Activated T-cell treated with anti-CD3 and anti-CD28 coated beads, Interleukin-2, amount 50 U/mL, for 72 hours (primary cell): ENCODE results near the gene MED22. TPM values are rescaled to one million over a fixed set of nuclear protein-coding genes. Genes with fewer than 3 reads are reported as not detected.

Experiments used
- ATAC-seq, 2 donors: fragments of 150-1000 bp; cut with Tn5 transposase; replicated peaks in 1 of 2; 2 replicates each; pipeline ENCODE4 v1.10.0; 2021; ENCODE audit warnings: moderate library complexity in 2 of 2, mild to moderate bottlenecking in 1 of 2
- DNase-seq, 2 donors: peaks; one replicate each; pipeline ENCODE4 v3.0.0; 2021 to 2022; ENCODE audit warnings: mixed read lengths in 1 of 2
- H3K27ac Mint-ChIP-seq: one replicate; pipeline ENCODE4 v1.8.0; 2022; ENCODE audit warnings: mild to moderate bottlenecking, moderate library complexity, mixed read lengths
- H3K27me3 Mint-ChIP-seq: one replicate; pipeline ENCODE4 v1.8.0; 2022; ENCODE audit warnings: low read depth, mixed read lengths
- H3K36me3 Mint-ChIP-seq, 2 donors: one replicate each; pipeline ENCODE4 v1.8.0; 2022; ENCODE audit warnings: mixed read lengths in 2 of 2, mild to moderate bottlenecking in 1 of 2; ENCODE audit not compliant: insufficient read depth in 2 of 2
- H3K4me1 Mint-ChIP-seq: one replicate; pipeline ENCODE4 v1.8.0; 2022; ENCODE audit warnings: low read depth, mixed read lengths
- H3K4me3 Mint-ChIP-seq, 2 donors: one replicate each; pipeline ENCODE4 v1.8.0; 2022; ENCODE audit warnings: mild to moderate bottlenecking in 2 of 2, mixed read lengths in 2 of 2, moderate library complexity in 2 of 2
- H3K9me3 Mint-ChIP-seq, 2 donors: one replicate each; pipeline ENCODE4 v1.8.0; 2022; ENCODE audit warnings: mixed read lengths in 2 of 2
- total RNA-seq, 2 donors: library from RNA; stranded (reverse); gene quantifications; one replicate each; pipeline ENCODE4 v1.2.3, GENCODE V29; 2022

Gene MED22
- total RNA-seq, 2 donors from 2014 or later: 27.4 to 31.5 TPM

GRCh38 chr9:133359399-133360175 is 11.7 kb upstream of the MED22 start:
- Mint-ChIP-seq H3K4me1 (peaks cover 72% of the 10 kb centered on the region), H3K27ac (peak overlapping the region; percentile 71), H3K36me3 (peaks cover 4 to 18% of the 10 kb centered on the region in 2 donors), H3K27me3 (no peaks in the 10 kb centered on the region), H3K9me3 (no peaks in the 10 kb centered on the region), H3K4me3 (peak overlapping the region in 1 of 2 donors; percentile 24)
- peak; percentile 42 to 56 for DNase-seq
- ATAC-seq: peak in 1 of 2 donors; percentile 4

- Mint-ChIP-seq H3K4me1 (peaks cover 78% of the 10 kb centered on the region), H3K36me3 (peaks cover 3 to 5% of the 10 kb centered on the region in 2 donors)
Measured at GRCh38 chr9:133357656-133358055, 9.7 kb upstream of the MED22 start.

DNA sequence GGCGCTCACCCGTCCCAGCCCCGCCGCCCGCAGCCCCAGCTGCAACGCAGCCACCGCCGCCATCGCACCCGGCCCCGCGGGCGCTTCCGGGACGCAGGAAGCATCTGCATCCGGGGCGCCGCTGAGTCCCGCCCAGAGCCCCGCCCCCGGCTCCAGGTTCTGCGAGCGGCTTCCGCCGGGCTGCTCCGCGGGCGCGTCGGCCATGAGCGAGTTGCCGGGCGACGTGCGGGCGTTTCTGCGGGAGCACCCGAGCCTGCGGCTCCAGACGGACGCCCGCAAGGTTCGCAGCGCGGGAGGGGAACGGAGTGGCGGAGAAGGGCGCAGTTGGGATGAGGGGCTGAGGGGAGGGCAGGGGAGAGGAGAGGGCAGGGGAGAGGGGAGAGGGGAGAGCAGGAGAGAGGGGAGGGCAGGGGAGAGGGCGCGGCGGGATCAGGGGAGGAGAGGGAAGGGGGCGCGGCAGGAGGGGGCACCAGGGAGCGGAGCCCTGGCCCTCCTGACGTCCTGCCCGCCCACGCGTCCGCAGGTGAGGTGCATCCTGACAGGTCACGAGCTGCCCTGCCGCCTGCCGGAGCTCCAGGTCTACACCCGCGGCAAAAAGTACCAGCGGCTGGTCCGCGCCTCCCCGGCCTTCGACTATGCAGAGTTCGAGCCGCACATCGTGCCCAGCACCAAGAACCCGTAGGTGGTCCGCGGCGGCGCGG is 8.6 kb upstream of the MED22 start, which contains the start of the genes SURF1 and SURF2:
Gene SURF1 (minus strand): TSS at position 97 of the 701 bp plus-strand sequence. CDS start 34 bp downstream, at position 63.
Gene SURF2 (plus strand): TSS at position 160 of the 701 bp plus-strand sequence. CDS start 43 bp downstream, at position 203.
- DNase-seq: peak; percentile 93 to 94
- Mint-ChIP-seq H3K4me3 (peak within 1 kb of the TSS; percentile 91), H3K36me3 (peaks cover 5 to 6% of the 10 kb centered on the region in 2 donors), H3K27me3 (no peaks in the 10 kb centered on the region), H3K27ac (peak within 1 kb of the TSS; percentile 87), H3K4me1 (peaks cover 82% of the 10 kb centered on the region), H3K9me3 (no peaks in the 10 kb centered on the region)
- ATAC-seq: peak; percentile 74 to 79

More at GRCh38 chr9:133357656-133358055, 9.7 kb upstream of the MED22 start:
- no peaks in the 10 kb centered on the region for H3K27me3 Mint-ChIP-seq
- H3K4me3 Mint-ChIP-seq: peak overlapping the region; percentile 82 to 89
- no peak for DNase-seq
- peak overlapping the region; percentile 87 for H3K27ac Mint-ChIP-seq
- ATAC-seq: no peak
- H3K9me3 Mint-ChIP-seq: no peaks in the 10 kb centered on the region

DNA sequence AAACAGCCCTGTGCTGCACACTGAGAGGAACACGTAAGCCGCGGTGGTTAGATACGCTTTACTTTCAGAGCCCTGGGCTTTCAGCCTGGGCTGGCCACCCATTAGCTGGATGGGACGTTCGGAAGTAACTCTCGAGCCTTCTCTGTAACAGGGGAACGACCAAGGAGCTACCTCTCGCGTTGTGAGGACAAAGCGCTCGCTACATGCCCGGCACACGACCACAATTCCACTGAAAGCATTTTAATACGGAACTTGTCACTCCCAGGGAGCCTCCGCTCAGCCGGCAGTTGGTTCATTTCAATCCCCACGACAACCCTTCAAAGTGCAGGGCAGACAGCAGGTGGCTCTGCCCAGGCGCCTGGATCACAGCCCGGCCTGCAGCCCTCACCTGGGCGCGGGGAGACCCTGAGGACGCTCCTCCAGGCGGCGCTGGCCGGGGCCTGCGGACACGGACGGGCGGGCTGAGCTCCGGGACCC is 8.0 kb upstream of the MED22 start:
- Mint-ChIP-seq H3K27ac (peak overlapping the region; percentile 83), H3K9me3 (no peaks in the 10 kb centered on the region), H3K4me3 (peak overlapping the region; percentile 91), H3K27me3 (no peaks in the 10 kb centered on the region), H3K4me1 (peaks cover 82% of the 10 kb centered on the region), H3K36me3 (peaks cover 5 to 6% of the 10 kb centered on the region in 2 donors)
- DNase-seq (peak in 1 of 2 donors; percentile 21), ATAC-seq (peak; percentile 23 to 38)

GRCh38 chr9:133354766-133355165 is 6.8 kb upstream of the MED22 start:
- Mint-ChIP-seq H3K27me3 (no peaks in the 10 kb centered on the region), H3K36me3 (peaks cover 7 to 12% of the 10 kb centered on the region in 2 donors), H3K27ac (peak overlapping the region; percentile 43), H3K9me3 (no peaks in the 10 kb centered on the region), H3K4me1 (peaks cover 82% of the 10 kb centered on the region), H3K4me3 (peak overlapping the region; percentile 91)
- no peak for ATAC-seq
- DNase-seq: peak in 1 of 2 donors; percentile 24

- Mint-ChIP-seq H3K27ac (peak overlapping the region; percentile 83), H3K27me3 (no peaks in the 10 kb centered on the region), H3K36me3 (peaks cover 17 to 24% of the 10 kb centered on the region in 2 donors), H3K4me1 (peaks cover 82% of the 10 kb centered on the region), H3K9me3 (no peaks in the 10 kb centered on the region), H3K4me3 (no peak overlapping the region)
- ATAC-seq: no peak
- DNase-seq: no peak
Measured at GRCh38 chr9:133353548-133353947, 5.6 kb upstream of the MED22 start.

DNA sequence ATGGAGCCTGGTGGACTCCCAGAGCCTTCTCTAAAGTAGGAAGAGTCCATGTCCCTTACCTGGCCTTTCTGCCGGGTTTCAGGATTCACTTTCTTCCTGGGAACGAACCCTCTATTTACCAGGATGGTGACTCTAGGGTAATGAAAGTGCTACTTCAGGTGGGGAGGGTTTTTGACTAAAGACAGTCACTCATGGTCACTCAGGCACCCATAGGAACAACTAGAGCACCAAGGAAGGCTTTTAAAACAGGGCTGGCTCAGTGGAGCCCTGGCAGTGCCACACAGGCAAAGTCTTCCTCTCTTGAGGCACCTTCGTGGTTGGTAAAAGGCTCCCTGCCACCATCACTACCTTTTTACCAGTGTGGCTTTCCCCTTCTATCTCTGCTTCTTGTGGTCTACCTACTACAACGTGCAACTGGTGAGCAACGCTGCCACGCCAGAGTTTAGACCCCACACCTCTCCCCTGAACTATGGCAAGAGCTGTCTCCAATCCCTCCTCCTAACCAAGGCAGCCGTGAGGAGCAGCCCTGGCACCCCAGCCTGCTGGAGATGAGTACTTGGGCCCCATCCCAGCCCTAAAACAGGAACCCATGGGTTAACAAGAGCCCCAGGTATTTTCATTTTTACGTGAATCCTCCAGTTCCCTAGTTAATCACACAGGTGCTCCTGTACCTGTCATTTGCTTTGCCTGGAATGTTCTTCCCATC is 4.9 kb upstream of the MED22 start:
- Mint-ChIP-seq H3K27me3 (no peaks in the 10 kb centered on the region), H3K9me3 (no peaks in the 10 kb centered on the region), H3K4me3 (peak overlapping the region in 1 of 2 donors; percentile 31), H3K36me3 (peaks cover 23 to 30% of the 10 kb centered on the region in 2 donors), H3K27ac (peak overlapping the region; percentile 83), H3K4me1 (peaks cover 76% of the 10 kb centered on the region)
- no peak for DNase-seq
- no peak for ATAC-seq

GRCh38 chr9:133351908-133352634 is 4.1 kb upstream of the MED22 start:
- peaks cover 71% of the 10 kb centered on the region for H3K4me1 Mint-ChIP-seq
- H3K9me3 Mint-ChIP-seq: no peaks in the 10 kb centered on the region
- H3K4me3 Mint-ChIP-seq: no peak overlapping the region
- peaks cover 23 to 31% of the 10 kb centered on the region in 2 donors for H3K36me3 Mint-ChIP-seq
- no peak for ATAC-seq
- peak overlapping the region; percentile 79 for H3K27ac Mint-ChIP-seq
- no peaks in the 10 kb centered on the region for H3K27me3 Mint-ChIP-seq
- peak; percentile 32 to 55 for DNase-seq

- Mint-ChIP-seq H3K4me1 (peaks cover 74% of the 10 kb centered on the region), H3K4me3 (no peak overlapping the region), H3K27ac (no peak overlapping the region), H3K27me3 (no peaks in the 10 kb centered on the region), H3K9me3 (no peaks in the 10 kb centered on the region), H3K36me3 (peaks cover 23 to 36% of the 10 kb centered on the region in 2 donors)
- DNase-seq: no peak
- no peak for ATAC-seq
Measured at GRCh38 chr9:133351526-133351907, 3.6 kb upstream of the MED22 start.

- Mint-ChIP-seq H3K36me3 (peaks cover 25 to 40% of the 10 kb centered on the region in 2 donors), H3K27me3 (no peaks in the 10 kb centered on the region), H3K9me3 (no peaks in the 10 kb centered on the region), H3K27ac (peak overlapping the region; percentile 98), H3K4me3 (peak overlapping the region; percentile 98 to 100), H3K4me1 (peaks cover 72% of the 10 kb centered on the region)
- ATAC-seq (peak in 1 of 2 donors; percentile 36), DNase-seq (peak in 1 of 2 donors; percentile 46)
Measured at GRCh38 chr9:133349965-133350616, 2.2 kb upstream of the MED22 start.

DNA sequence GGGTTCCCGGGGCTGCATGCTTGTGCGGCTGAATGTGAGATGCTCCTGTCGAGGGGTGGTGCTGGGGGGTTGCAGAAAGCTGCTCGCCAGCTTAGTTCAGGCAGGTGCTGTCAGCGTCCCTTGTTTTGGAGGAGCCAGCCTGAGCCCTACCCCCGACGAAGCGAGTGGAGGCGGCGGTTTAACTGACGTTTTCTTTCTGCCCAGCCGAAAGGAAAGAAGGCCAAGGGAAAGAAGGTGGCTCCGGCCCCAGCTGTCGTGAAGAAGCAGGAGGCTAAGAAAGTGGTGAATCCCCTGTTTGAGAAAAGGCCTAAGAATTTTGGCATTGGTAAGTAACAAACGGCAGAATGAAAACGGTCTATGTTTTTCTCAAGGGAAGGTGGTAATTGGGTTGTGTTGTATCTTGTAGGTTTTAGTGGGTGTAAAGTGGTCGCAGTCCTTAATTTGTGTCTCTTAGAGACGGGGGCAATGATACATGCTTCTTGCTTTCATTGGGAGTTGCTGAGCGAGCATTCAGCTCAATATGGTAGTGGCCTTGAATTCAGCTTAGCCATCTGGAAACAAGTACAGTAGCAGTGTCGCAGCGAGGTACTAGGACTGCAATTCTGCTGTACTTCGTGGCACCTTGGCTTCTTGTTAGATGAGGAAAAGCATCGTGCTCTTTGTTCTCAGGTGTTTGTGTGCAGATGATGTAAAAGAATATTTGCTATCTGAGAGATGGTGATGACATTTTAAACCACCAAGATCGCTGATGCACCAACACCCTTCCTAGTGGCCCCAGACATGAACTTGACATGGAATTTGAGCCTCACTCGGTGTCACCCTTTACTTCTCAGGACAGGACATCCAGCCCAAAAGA is 1.0 kb upstream of the MED22 start:
- H3K27me3 Mint-ChIP-seq: no peaks in the 10 kb centered on the region

More for the DNA sequence above, 1.0 kb upstream of the MED22 start:
- no peak for DNase-seq
- ATAC-seq: no peak
- Mint-ChIP-seq H3K36me3 (peaks cover 25 to 41% of the 10 kb centered on the region in 2 donors), H3K4me1 (peaks cover 65% of the 10 kb centered on the region), H3K27ac (peak overlapping the region; percentile 98), H3K9me3 (no peaks in the 10 kb centered on the region), H3K4me3 (peak overlapping the region; percentile 98 to 100)
